H1 (cell line): Measurements from ENCODE around the gene TGFBR2. TPM values are rescaled to one million over a fixed set of nuclear protein-coding genes. Genes with fewer than 3 reads are reported as not detected.

Source experiments
- CTCF ChIA-PET: fragments of 300-600 bp; sonication (Branson Sonifier 250); formaldehyde crosslinking; loops from one replicate; lab custom pipeline; 2021; ENCODE audit not compliant: partially characterized antibody; lab: Charles Lee
- POLR2A ChIA-PET: fragments of 300-600 bp; sonication (Branson Sonifier 250); formaldehyde crosslinking; loops from one replicate; lab custom pipeline; 2021; ENCODE audit warnings: inconsistent platforms; ENCODE audit not compliant: partially characterized antibody; lab: Charles Lee
- DNase-seq, 2 experiments: peaks; one replicate each; pipeline versions ENCODE4 v3.0.0 to v3.0.0-alpha.2; 2010 to 2022; ENCODE audit warnings: low spot score in 2 of 2, low read depth in 1 of 2, mixed read lengths in 1 of 2
- FAIRE-seq: peaks from 2 replicates; lab custom pipeline; 2011; peaks lifted over from hg19 to GRCh38; lab: Jason Lieb, UNC
- H2AFZ ChIP-seq: 2 replicates; pipeline ENCODE4 v1.8.1; 2012; ENCODE audit warnings: low read length, inconsistent platforms
- H2AK5ac ChIP-seq: 2 replicates; pipeline ENCODE4 v1.6.1; 2013; ENCODE audit warnings: low read depth, low read length
- H2BK120ac ChIP-seq: replicated peaks from 2 replicates; pipeline ENCODE3; 2013; ENCODE audit warnings: low read depth, low read length, inconsistent platforms
- H2BK12ac ChIP-seq: 2 replicates; pipeline ENCODE4 v1.6.1; 2013; ENCODE audit warnings: low read depth, low read length
- H2BK15ac ChIP-seq: 2 replicates; pipeline ENCODE4 v1.6.1; 2013; ENCODE audit warnings: low read length
- H2BK20ac ChIP-seq: 2 replicates; pipeline ENCODE4 v1.6.1; 2013; ENCODE audit warnings: low read length
- H2BK5ac ChIP-seq: 2 replicates; pipeline ENCODE4 v1.6.1; 2013; ENCODE audit warnings: low read depth, low read length
- H3K14ac ChIP-seq: 2 replicates; pipeline ENCODE4 v1.6.1; 2013; ENCODE audit warnings: inconsistent platforms; ENCODE audit not compliant: insufficient read length
- H3K18ac ChIP-seq: 2 replicates; pipeline ENCODE4 v1.6.1; 2013; ENCODE audit warnings: low read length; ENCODE audit errors: extremely low read depth
- H3K23ac ChIP-seq: 2 replicates; pipeline ENCODE4 v1.6.1; 2013; ENCODE audit warnings: inconsistent platforms; ENCODE audit not compliant: insufficient read length
- H3K23me2 ChIP-seq: 2 replicates; pipeline ENCODE4 v1.6.1; 2013; ENCODE audit warnings: low read depth, low read length
- H3K27ac ChIP-seq: 2 replicates; pipeline ENCODE4 v1.6.1; 2011; ENCODE audit warnings: low read depth, low read length, inconsistent platforms
- H3K27me3 ChIP-seq, 4 experiments: replicated peaks in 1 of 4; 1 replicate in 1 of 4; 2 replicates in 3 of 4; pipeline versions ENCODE4 v1.6.1 to v1.8.1; 2011 to 2013; ENCODE audit warnings: low read length in 3 of 4, mild to moderate bottlenecking in 3 of 4, inconsistent platforms in 2 of 4, mixed read lengths in 2 of 4, moderate library complexity in 1 of 4; ENCODE audit not compliant: control insufficient read depth in 3 of 4, insufficient read depth in 3 of 4; ENCODE audit errors: extremely low read depth in 1 of 4
- H3K36me3 ChIP-seq, 4 experiments: 2 replicates each; pipeline versions ENCODE4 v1.6.1 to v1.8.1; 2011 to 2013; ENCODE audit warnings: mild to moderate bottlenecking in 4 of 4, low read length in 3 of 4, moderate library complexity in 2 of 4, control low read depth in 1 of 4, inconsistent platforms in 1 of 4; ENCODE audit not compliant: insufficient read depth in 4 of 4, control insufficient read depth in 2 of 4
- H3K4ac ChIP-seq: replicated peaks from 2 replicates; pipeline ENCODE3; 2013; ENCODE audit warnings: low read length, low read depth, mixed read lengths, inconsistent platforms; ENCODE audit not compliant: insufficient read length
- H3K4me1 ChIP-seq, 4 experiments: replicated peaks in 1 of 4; 1 replicate in 1 of 4; 2 replicates in 3 of 4; pipeline versions ENCODE4 v1.6.1 to v1.8.1; 2011 to 2013; ENCODE audit warnings: low read length in 3 of 4, inconsistent platforms in 2 of 4, mixed read lengths in 1 of 4; ENCODE audit not compliant: insufficient read depth in 4 of 4, control insufficient read depth in 3 of 4
- H3K4me2 ChIP-seq, 2 experiments: 2 replicates each; pipeline versions ENCODE4 v1.6.1 to v1.8.1; 2011 to 2013; ENCODE audit warnings: low read depth in 2 of 2, low read length in 2 of 2, control low read depth in 1 of 2, inconsistent platforms in 1 of 2, mild to moderate bottlenecking in 1 of 2; ENCODE audit not compliant: insufficient read depth in 1 of 2
- H3K4me3 ChIP-seq, 4 experiments: fragments of 200-600, 300-600 bp in 1 of 4; sonication (generic), shearing (Covaris generic), sonication (Bioruptor Twin) in 1 of 4; 2 replicates each; pipeline versions ENCODE4 v1.5.1 to v1.8.1; 2011 to 2016; ENCODE audit warnings: low read length in 4 of 4, low read depth in 3 of 4, control low read depth in 2 of 4, inconsistent platforms in 2 of 4, mild to moderate bottlenecking in 2 of 4, mixed read lengths in 1 of 4, moderate library complexity in 1 of 4; ENCODE audit not compliant: insufficient read depth in 2 of 4; ENCODE audit errors: extremely low read depth in 1 of 4
- H3K56ac ChIP-seq: replicated peaks from 2 replicates; pipeline ENCODE3; 2013; ENCODE audit warnings: low read depth, mild to moderate bottlenecking, mixed read lengths, low read length, inconsistent platforms; ENCODE audit not compliant: insufficient read length
- H3K79me1 ChIP-seq: 2 replicates; pipeline ENCODE4 v1.6.1; 2013; ENCODE audit warnings: low read depth, low read length, control low read depth
- H3K79me2 ChIP-seq, 2 experiments: 2 replicates each; pipeline versions ENCODE4 v1.6.1 to v1.8.1; 2012 to 2013; ENCODE audit warnings: low read length in 2 of 2, mild to moderate bottlenecking in 2 of 2, inconsistent platforms in 1 of 2; ENCODE audit not compliant: insufficient read depth in 2 of 2, control insufficient read depth in 1 of 2
- H3K9ac ChIP-seq, 4 experiments: replicated peaks in 1 of 4; 1 replicate in 1 of 4; 2 replicates in 3 of 4; pipeline versions ENCODE4 v1.6.1 to v1.8.1; 2011 to 2013; ENCODE audit warnings: low read depth in 3 of 4, low read length in 3 of 4, control low read depth in 2 of 4, mild to moderate bottlenecking in 2 of 4, moderate library complexity in 2 of 4, inconsistent platforms in 1 of 4; ENCODE audit errors: extremely low read depth in 1 of 4
- H3K9me3 ChIP-seq, 2 experiments: 2 replicates each; pipeline versions ENCODE4 v1.6.1 to v1.8.1; 2012 to 2013; ENCODE audit warnings: mild to moderate bottlenecking in 2 of 2, moderate library complexity in 2 of 2, control low read depth in 1 of 2, inconsistent platforms in 1 of 2, low read depth in 1 of 2, low read length in 1 of 2, mixed read lengths in 1 of 2; ENCODE audit not compliant: insufficient read depth in 2 of 2
- H4K20me1 ChIP-seq, 2 experiments: replicated peaks in 1 of 2; 2 replicates each; pipeline versions ENCODE3 to v1.8.1; 2011 to 2013; ENCODE audit warnings: inconsistent platforms in 2 of 2, low read length in 2 of 2, mild to moderate bottlenecking in 1 of 2; ENCODE audit not compliant: insufficient read depth in 2 of 2, control insufficient read depth in 1 of 2
- H4K5ac ChIP-seq: 2 replicates; pipeline ENCODE4 v1.6.1; 2013; ENCODE audit warnings: low read length, low read depth, mixed read lengths, inconsistent platforms; ENCODE audit not compliant: insufficient read length
- H4K8ac ChIP-seq: 2 replicates; pipeline ENCODE4 v1.8.0; 2013; ENCODE audit warnings: mild to moderate bottlenecking, moderate library complexity, low read length, inconsistent platforms; ENCODE audit not compliant: insufficient read depth; ENCODE audit errors: extremely low read depth
- H4K91ac ChIP-seq: replicated peaks from 2 replicates; pipeline ENCODE3; 2013; ENCODE audit warnings: low read length, mixed read lengths, inconsistent platforms; ENCODE audit not compliant: insufficient read length
- RXRA ChIP-seq: IDR thresholded peaks from 2 replicates; pipeline ENCODE4 v1.6.1; 2011; ENCODE audit warnings: low read depth, mild to moderate bottlenecking, low read length, moderate library complexity; ENCODE audit not compliant: insufficient read depth
- WGBS, 2 experiments: shearing (Covaris generic) in 1 of 2; methylation state at CpG; one replicate each; pipeline versions ENCODE4 v1.1.6 to v1.1.7; 2013 to 2015; ENCODE audit warnings: low lambda C conversion rate in 2 of 2, mixed read lengths in 2 of 2, inconsistent platforms in 1 of 2, low coverage in 1 of 2, missing lambda C conversion rate in 1 of 2; ENCODE audit not compliant: insufficient replicate concordance in 2 of 2, insufficient coverage in 1 of 2, insufficient read length in 1 of 2; ENCODE audit errors: extremely low coverage in 1 of 2, missing lambda C conversion rate in 1 of 2; 5-methylcytosine and 5-hydroxymethylcytosine counted together
- polyA plus RNA-seq, 7 experiments: library from polyadenylated mRNA; depleted of rRNA in 3 of 7; stranded (reverse) in 5 of 7; unstranded in 2 of 7; fragments of >200 nt in 5 of 7; fragments of 200-250 nt in 2 of 7; gene quantifications; 1 replicate in 5 of 7; 2 replicates in 1 of 7; 4 replicates in 1 of 7; pipeline versions ENCODE4 v1.2.1 to v1.2.3, GENCODE V29; 2011 to 2013; ENCODE audit warnings: missing spikeins in 2 of 7, mixed read lengths in 2 of 7
- total RNA-seq: library from RNA; stranded (reverse); fragmentation: NEBNext Ultra II Directional; extraction: Animal tissue kit (Norgen Biotek cat#: 25700); gene quantifications from 2 replicates; pipeline ENCODE4 v1.2.1, GENCODE V29; 2021
- TF ChIP-seq, protein P1 (sequence below): IDR thresholded peaks from 2 replicates; pipeline ENCODE4 v1.6.1; 2012; ENCODE audit warnings: inconsistent platforms

The TGFBR2 gene
- total and polyA plus RNA-seq, 2 of the 8 experiments (the other 6 are each of a cell fraction or from before 2014, with no cell fraction given), result 4.2 to 7.4 TPM

DNA sequence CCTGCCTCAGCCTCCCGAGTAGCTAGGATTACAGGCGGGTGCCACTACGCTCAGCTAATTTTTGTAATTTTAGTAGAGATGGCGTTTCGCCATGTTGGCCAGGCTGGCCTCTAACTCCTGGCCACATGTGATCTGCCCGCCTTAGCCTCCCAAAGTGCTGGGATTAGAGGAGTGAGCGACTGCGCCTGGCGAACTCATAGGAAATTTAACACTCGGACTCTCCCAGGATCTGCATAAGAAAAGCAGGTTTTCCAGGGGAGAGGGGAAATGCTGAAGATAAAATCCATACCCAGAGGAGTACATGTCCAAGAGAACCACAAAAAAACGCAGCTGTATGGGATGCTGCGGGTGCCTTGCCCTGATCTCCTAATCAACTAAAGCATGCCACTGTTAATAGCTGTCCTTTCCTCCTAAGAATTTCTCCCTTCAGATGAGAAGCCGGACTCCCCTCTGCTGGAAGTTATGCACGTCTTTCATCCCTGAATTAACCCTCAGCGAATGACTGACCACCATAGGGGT lies 25.3 kb upstream of the TGFBR2 start:
- ChIA-PET CTCF (interaction anchor here (0.6 to 1.7 kb wide), 4 partner anchors 8 to 112 kb away, joined by 3 to 5 read pairs (median 4); no protein-coding TSS in a partner anchor), POLR2A (interaction anchor here (1.8 kb wide), 1 partner anchor 32 kb away, joined by 6 read pairs; no protein-coding TSS in a partner anchor)

More for the DNA sequence above, 25.3 kb upstream of the TGFBR2 start:
- no peak overlapping the region for H4K5ac ChIP-seq
- no peaks in the 10 kb centered on the region for H3K79me1 ChIP-seq
- no peak overlapping the region for H2BK15ac ChIP-seq
- H2AFZ ChIP-seq, result 0 out of 2 replicates have a peak overlapping the region, but pooled peaks have one; percentile 10
- H3K27ac ChIP-seq, result no peak overlapping the region
- 82% methylated on average over 15 of the region's 15 CpGs; no CpG with 5 or more reads in 1 of the 2 experiments for WGBS, 2 experiments
- H3K9ac ChIP-seq, result no peak overlapping the region
- H4K91ac ChIP-seq, result no peak overlapping the region
- 0 out of 2 replicates have a peak overlapping the region, but pooled peaks have one; percentile 40 for H2BK12ac ChIP-seq
- H3K4me2 ChIP-seq, result no peak overlapping the region; a peak in 1 of 4 replicates
- TF ChIP-seq, protein P1, sequence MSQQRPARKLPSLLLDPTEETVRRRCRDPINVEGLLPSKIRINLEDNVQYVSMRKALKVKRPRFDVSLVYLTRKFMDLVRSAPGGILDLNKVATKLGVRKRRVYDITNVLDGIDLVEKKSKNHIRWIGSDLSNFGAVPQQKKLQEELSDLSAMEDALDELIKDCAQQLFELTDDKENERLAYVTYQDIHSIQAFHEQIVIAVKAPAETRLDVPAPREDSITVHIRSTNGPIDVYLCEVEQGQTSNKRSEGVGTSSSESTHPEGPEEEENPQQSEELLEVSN, result peak; percentile 21; the same call in 1 of the 2 replicates
- no peak for TF ChIP-seq RXRA
- peak overlapping the region; percentile 58; the same call in 1 of the 2 replicates for H4K8ac ChIP-seq
- H3K9me3 ChIP-seq, result no peaks in the 10 kb centered on the region
- no peak overlapping the region for H3K4me3 ChIP-seq
- H3K14ac ChIP-seq, result no peak overlapping the region
- no peak overlapping the region for H3K56ac ChIP-seq
- no peak overlapping the region for H3K18ac ChIP-seq
- no peaks in the 10 kb centered on the region for H3K36me3 ChIP-seq
- FAIRE-seq (no peak), DNase-seq (no peak)
- peak overlapping the region; percentile 8; the same call in 1 of the 2 replicates for H2BK5ac ChIP-seq
- H3K23me2 ChIP-seq, result no peaks in the 10 kb centered on the region
- peaks cover 0 to 7% (median 3%) of the 10 kb centered on the region in 4 experiments; a peak in 5 of 7 replicates for H3K4me1 ChIP-seq
- no peaks in the 10 kb centered on the region for H3K79me2 ChIP-seq
- H3K23ac ChIP-seq, result no peak overlapping the region
- H3K4ac ChIP-seq, result no peak overlapping the region
- H4K20me1 ChIP-seq, result no peaks in the 10 kb centered on the region
- no peaks in the 10 kb centered on the region for H3K27me3 ChIP-seq
- peak overlapping the region; percentile 6; the same call in 1 of the 2 replicates for H2BK20ac ChIP-seq
- no peak overlapping the region for H2AK5ac ChIP-seq
- no peak overlapping the region for H2BK120ac ChIP-seq
